Stimulated activated CD8-positive, alpha-beta memory T cell treated with anti-CD3 and anti-CD28 coated beads, Interleukin-7, amount 100 ng/mL, for 48 hours (primary cell): ENCODE measurements around the gene PATZ1.
"Not testable (repeated sequence)": the region's sequence is repeated elsewhere in the genome, so short reads cannot be mapped to it uniquely, and the experiment has no call there.

ENCODE experiments used
- DNase-seq, 2 donors: peaks; one replicate each; pipeline ENCODE4 v3.0.0-alpha.2; 2020; ENCODE audit warnings: low read depth in 1 of 2; ENCODE audit errors: extremely low read depth in 1 of 2

Gene PATZ1

GRCh38 chr22:31346255-31346732 lies at the start of gene PATZ1:
TSS of gene PATZ1 (minus strand) at chr22:31346346. CDS start at chr22:31345602, 744 bp downstream.
- peak; percentile 52 to 68 for DNase-seq

DNA sequence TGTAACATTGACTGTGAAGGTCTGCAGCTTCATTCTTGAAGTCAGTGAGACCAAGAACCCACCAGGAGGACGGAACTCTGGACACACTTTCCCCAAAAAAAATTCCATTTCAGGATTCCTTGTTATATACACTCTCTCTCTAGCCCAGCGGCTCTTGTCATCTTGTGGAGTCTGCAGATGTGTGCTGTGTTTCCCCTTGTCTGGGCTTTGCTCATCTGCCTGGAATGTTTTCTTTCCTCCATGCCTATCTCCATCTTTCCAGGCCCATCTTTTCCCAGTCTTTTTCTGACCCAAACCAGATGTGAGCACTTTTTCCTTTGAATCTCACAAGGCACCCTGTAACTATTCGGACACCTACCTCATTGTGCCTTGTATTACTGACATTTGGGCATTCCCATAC lies 48.2 kb upstream of the PATZ1 start:
- DNase-seq, result no peak

DNA sequence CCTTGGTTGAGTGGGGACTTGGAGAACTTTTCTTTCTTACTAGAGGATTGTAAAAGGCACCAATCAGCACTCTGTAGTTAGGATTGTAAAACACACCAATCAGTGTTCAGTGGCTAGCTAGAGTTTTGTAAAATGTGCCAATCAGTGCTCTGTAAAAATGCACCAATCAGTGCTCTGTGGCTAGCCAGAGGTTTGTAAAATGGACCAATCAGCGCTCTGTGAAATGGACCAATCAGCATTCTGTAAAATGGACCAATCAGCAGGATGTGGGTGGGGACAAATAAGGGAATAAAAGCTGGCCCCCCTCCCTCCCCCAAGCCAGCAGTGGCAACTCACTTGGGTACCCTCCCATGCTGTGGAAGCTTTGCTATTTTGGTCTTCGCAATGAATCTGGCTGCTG lies 47.7 kb upstream of the PATZ1 start:
- no peak for DNase-seq

- not testable (repeated sequence) for DNase-seq
Observed at GRCh38 chr22:31378651-31379050, 32.5 kb upstream of the PATZ1 start.

GRCh38 chr22:31378123-31378522 lies 32.0 kb upstream of the PATZ1 start:
- DNase-seq, result no peak

- no peak for DNase-seq
Observed at GRCh38 chr22:31377612-31378011, 31.5 kb upstream of the PATZ1 start.

DNA sequence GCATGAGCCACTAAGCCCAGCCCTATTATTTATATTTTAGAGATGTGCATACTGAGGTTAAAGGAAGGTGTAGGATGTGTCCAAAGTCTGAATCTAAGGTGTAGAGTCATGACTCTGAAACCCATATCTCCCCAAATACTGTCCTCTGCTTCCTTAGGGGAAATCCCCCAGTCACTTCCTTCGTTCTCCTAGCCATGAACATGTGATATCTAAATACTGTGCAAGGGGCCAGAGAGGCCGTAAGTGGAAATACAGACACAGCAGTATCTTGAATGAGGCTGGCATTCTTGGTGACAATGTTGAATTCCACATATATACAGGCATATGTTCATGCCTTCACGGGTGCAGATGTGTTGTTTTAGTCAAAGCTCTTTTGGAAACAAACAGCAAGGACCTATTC lies 21.3 kb upstream of the PATZ1 start:
- no peak for DNase-seq

DNA sequence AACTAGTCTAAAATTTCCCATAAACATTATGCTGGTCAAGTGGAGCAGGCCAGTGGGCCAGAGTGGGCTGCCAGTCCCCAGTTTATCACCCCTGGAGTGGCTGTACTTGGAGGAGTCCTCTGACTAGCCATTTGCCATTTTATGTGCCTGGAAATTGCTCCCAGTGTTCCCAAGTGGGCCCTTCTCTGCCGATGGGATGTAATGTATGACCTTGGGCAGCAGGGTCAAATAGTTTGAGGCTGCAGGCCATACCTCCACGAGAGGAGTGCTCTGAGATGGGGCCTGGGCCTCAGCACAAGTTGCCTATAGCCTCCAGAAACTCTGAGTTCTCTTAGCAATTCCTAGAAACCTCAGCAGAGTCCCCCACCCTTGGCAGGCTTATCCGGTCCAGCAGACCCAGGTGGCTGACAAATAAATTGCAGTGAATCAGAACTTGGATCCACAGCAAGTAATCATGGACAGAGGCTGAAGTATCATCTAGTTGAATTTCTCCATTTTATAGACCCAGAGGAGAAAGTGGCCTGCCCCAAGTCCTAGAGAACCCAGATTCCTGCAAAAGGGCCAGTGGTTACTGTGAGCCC lies 17.8 kb upstream of the PATZ1 start:
- no peak for DNase-seq

- no peak for DNase-seq
Observed at GRCh38 chr22:31361743-31362142, 15.6 kb upstream of the PATZ1 start.

GRCh38 chr22:31360029-31360428 lies 13.9 kb upstream of the PATZ1 start:
- DNase-seq, result no peak

DNA sequence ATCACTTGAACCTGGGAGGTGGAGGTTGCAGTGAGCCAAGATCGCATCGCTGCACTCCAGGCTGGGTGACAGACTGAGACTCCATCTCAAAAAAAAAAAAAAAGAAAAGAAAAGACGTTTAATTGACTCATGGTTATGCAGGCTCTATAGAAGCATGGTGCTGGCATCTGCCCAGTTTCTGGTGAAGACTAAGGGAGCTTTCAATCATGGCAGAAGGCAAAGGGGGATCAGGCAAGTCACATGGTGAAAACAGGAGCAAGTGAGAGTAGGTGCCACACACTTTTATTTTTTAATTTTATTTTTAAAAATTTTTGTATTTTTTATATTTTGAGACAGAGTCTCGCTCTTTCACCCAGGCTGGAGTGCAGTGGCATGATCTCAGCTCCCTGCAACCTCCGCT lies 8.4 kb upstream of the PATZ1 start:
- no peak for DNase-seq

- no peak for DNase-seq
Observed at GRCh38 chr22:31350410-31350863, 4.3 kb upstream of the PATZ1 start.

GRCh38 chr22:31349960-31350359 lies 3.8 kb upstream of the PATZ1 start:
- DNase-seq, result no peak

GRCh38 chr22:31348766-31349165 lies 2.6 kb upstream of the PATZ1 start:
- no peak for DNase-seq

DNA sequence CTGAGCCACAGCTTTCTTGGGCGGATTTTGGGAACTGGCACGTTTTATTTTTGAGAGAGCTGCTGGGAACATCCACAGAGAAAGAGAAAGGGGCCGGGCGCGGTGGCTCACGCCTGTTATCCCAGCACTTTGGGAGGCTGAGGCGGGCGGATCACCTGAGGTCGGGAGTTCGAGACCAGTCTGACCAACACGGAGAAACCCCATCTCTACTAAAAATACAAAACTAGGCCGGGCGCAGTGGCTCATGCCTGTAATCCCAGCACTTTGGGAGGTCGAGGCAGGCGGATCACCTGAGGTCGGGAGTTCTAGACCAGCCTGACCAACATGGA lies 1.8 kb upstream of the PATZ1 start:
- not testable (repeated sequence) for DNase-seq

DNA sequence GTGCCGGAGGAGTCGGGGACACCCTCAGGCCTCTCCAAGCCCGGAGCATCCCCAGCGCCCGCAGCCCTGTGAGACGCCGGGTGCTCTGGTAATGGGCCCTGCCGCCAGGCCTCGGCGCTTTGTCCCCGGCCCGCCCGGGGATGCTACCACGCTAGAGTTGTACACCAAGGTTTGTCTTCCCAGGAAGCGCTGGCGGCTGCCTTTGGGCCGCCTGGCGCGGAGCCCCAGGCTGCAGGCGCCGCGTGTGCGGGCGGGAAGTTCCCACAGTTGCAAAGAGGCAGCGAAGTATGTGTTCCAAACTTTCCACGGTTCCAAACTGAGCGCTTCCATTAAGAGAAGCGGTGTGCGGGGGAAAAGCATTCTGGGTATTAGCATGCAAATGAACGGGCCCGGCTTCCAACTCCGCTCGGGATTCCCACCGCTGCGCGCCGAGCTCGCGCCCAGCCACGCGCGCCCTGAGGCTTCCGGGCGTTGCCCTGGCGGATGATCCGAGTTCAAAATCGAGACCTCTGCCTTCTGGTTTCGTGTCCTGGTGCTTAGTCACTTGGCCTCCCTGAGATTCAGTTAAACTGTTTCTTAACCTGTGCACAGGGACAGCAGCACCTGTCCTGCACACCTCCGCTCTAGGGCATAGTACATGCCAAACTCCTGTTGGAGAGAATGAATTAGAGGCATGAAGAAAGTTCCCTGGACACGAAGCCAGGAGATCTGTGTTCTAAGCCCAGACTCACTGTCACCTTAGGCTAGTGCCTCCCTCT lies 1.3 kb upstream of the PATZ1 start:
- peak in 1 of 2 donors; percentile 39 for DNase-seq

DNA sequence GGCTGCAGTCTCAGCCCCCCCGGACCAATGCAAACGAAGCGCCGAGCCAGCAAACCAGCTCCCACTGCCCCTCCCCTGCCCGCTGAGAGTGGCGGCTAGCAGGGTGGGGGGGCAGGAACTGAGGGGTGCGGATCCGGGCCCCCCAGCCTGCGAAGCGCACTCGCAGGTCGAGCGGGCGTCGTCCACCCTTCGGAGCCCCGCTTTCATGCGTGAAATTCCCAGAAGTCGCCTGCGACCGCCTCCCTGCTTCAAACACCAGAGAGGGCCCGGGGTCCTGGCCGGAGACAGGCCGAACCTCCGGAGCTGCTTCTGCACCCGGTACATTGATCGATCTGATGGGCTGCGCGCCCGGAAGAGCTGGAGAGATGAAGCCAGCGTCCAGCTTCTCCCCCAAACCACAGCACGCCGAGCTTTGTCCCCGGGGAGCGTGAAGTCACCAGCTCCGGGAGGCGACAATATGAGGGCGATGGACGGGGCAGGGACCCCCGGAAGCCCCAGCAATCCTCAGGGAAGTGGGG lies 646 bp upstream of the PATZ1 start:
- DNase-seq, result peak in 1 of 2 donors; percentile 27

- DNase-seq, result peak; percentile 71 to 81
Observed at GRCh38 chr22:31345331-31346254, 553 bp downstream of the PATZ1 start.

DNA sequence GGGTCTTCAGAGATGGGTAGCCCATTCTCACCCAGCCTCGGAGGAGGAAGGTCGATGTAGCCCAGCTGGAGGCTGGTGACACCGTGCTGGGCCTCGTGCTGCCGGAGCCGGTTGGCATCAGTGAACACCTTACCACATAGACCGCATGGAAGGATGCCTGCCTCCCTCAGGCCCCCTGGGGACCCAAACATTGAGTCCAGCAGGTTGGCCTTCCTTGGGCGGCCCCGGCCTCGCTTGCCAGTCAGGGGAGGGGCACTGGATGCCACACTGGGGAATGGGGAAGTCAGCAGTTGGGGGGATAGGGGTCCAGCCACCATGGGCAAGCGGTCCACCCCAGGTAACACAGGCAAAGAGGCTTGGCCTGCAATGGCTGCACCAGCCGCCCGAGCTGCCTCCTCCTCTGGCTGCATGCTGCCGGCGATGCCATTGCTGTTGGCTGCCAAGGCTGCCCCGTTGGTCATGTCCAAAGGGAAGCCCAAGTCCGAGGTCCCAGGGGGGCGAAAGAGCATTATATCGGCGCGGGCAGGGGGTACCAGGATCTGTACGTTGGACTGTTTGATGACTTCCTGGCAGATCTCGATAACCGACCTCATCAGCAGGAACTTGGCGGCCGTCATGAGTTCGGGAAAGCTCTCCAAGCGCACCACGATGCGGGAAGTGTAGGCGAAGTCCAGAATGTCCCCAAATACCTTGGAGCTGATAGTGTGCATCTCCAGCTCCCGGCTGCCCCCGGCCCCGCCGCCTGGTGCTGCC lies 1.4 kb downstream of the PATZ1 start:
- no peak for DNase-seq

GRCh38 chr22:31344256-31344577 lies 1.9 kb downstream of the PATZ1 start:
- peak in 1 of 2 donors; percentile 15 for DNase-seq
